GM12872 (cell line): Measurements from ENCODE around the gene PHOX2A.

Experiments used
- TF ChIP-seq, protein P1 (sequence below): IDR thresholded peaks from 3 replicates; pipeline ENCODE4 v1.5.1; 2011; ENCODE audit warnings: low read depth, mild to moderate bottlenecking, low read length, moderate library complexity; ENCODE audit not compliant: insufficient read depth

PHOX2A gene

DNA sequence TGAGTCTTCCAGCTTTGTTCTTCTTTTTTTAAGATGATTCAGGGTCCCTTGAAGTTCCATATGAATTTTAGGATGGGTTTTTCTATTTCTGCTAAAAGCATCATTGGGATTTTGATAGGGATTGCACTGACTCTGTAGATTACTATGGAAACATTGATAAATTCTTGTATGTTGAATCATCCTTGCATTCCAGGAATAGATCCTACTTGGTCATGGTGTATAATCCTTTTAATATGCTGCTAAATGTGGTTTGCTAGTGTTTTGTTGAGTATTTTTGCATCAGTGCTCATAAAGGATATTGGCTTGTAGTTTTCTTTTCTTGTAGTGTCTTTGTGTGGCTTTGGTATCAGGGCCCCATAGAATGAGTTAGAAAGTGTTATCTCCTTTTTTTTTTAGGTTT, 34.9 kb upstream of the PHOX2A start:
- TF ChIP-seq, protein P1, sequence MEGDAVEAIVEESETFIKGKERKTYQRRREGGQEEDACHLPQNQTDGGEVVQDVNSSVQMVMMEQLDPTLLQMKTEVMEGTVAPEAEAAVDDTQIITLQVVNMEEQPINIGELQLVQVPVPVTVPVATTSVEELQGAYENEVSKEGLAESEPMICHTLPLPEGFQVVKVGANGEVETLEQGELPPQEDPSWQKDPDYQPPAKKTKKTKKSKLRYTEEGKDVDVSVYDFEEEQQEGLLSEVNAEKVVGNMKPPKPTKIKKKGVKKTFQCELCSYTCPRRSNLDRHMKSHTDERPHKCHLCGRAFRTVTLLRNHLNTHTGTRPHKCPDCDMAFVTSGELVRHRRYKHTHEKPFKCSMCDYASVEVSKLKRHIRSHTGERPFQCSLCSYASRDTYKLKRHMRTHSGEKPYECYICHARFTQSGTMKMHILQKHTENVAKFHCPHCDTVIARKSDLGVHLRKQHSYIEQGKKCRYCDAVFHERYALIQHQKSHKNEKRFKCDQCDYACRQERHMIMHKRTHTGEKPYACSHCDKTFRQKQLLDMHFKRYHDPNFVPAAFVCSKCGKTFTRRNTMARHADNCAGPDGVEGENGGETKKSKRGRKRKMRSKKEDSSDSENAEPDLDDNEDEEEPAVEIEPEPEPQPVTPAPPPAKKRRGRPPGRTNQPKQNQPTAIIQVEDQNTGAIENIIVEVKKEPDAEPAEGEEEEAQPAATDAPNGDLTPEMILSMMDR, result no peak

DNA sequence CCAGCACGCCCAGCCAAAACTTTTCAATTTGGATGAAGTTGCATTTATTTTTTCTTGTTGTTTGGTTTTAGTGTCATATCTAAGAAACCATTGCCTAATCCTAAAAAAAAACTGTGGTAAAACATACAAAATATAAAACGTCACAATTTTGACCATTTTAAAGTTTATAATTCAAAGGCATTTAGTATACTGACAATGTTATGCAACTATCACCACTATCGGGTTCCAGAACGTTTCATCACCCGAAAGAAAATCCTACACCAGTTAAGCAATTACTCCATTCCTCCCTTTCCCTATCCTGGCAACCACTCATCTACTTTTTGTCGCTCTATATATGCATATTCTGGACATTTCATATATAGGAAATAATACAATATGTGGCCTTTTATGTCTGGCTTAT, 30.5 kb upstream of the PHOX2A start:
- TF ChIP-seq, protein P1, result no peak

DNA sequence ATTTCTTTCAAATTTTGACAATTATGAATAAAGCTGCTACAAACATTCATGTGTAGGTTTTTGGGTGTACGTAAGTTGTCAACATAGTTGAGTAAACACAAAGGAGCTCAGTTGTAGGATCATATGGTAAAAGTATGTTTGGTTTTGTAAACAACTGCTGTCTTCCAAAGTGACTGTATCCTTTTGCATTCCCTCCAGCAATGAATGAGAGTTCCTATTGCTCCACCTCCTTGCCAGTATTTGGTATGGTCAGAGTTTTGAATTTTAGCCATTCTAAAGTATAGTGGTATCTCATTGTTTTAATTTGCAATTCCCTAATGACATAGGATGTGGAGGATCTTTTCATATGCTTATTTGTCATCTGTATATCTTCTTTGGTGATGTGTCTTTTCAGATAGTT, 28.0 kb upstream of the PHOX2A start:
- TF ChIP-seq, protein P1, result no peak

DNA sequence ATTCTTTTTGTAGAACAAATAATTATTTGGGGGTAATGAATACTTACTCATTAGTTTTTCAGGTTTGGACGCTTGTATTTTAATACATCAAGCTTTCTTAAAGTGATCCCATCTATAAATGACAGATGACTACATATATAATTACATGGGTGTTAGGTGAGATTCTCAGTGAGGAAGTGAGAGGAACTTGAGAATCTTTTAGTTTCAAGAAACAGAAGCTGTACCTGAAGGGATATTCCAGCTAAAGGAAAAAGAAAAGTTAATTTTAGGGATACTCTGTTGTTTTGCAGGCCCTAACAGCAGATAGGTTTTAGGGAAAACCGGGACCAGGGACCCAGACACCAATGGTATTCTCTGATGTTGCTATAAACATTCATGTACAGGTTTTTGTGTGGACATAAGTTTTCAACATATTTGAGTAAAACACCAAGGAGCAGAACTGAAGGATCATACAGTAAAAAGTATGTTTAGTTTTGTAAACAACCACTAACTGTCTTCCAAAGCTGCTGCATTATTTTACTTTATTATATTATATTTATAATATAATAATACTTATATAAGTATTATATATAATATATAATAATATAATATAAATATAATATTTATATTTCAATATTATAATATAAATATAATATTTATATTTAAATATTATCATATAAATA, 24.1 kb upstream of the PHOX2A start:
- TF ChIP-seq, protein P1, result no peak

DNA sequence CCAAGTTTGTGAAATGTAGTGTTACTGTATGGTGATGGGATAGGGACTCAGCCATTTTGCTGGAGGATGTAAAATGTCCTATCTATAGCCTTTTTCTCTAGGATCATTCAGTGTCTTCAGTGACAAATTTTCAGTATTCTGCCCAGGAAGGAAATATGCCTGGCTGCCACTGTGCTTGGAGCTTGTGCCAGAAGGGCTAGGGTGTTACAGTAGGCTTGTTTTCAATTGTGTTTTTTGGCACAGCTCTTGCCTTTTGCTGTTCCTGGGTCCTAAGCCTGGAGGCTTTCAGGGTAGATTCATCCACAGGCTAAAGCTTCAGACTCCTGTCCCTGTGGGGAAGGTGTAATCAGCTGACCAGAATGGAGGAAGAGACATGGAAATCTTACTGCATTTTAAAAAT, 22.0 kb upstream of the PHOX2A start:
- TF ChIP-seq, protein P1, result no peak

DNA sequence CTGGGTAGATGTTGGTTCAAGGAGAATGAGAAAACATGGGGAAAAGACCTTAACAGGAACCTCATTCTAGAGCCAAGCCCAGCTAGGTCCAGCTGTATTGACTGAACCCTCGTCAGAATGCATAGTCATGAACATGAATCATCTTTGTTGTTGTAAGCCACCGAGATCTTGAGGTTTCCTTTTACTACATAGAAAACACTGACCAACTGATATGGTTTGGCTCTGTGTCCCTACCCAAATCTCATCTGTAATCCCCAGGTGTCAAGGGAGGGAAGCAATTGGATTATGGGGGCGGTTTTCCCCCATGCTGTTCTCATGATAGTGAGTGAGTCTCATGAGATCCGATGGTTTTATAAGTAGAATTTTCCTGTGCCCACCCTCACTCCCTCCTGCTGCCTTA, 19.4 kb upstream of the PHOX2A start:
- TF ChIP-seq, protein P1, result no peak

DNA sequence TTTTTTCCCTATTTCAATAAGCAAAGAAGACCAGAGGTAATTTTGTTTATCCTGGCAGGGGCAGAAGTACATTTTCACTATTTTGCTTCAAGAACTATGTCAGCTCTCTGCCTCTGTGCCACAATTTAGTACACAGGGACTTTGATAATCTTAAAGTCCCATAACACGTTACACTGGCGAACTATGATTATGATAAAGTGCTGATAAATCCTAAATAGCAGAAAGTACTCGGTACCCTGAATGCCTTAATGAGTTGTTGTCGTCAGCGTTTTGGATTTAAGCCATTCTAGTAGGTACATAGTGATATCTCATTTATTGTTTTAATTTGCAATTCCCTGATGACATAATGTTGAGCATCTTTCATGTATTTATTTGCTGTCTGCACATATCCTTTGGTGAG, 16.6 kb upstream of the PHOX2A start:
- TF ChIP-seq, protein P1, result no peak
